ENCODE data around the gene CEP112. TPM values are rescaled to one million over a fixed set of nuclear protein-coding genes. Genes with fewer than 3 reads are reported as not detected.

The CEP112 gene
- total and polyA plus RNA-seq, 2 of the 13 experiments (the other 11 are each of a cell fraction or from before 2014, with no cell fraction given), result 1.2 to 3.4 TPM

DNA sequence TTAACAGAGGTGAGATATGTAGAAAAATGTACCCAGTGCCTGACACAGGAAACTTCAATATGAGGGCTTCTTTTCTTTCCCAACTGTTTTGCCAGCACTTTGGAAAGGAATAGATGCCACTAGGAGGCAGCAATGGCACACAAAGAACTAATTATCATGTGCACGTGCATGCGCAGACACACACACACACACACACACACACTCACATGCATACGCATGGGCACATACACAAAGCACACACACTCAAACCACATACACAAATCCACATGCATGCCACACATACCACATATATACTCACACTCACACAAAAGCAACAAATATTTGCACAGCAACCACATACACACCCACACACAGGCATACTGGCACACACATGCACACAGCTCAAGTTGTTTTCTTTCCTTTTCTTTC, 8.8 kb upstream of the CEP112 start (continued):
- TF ChIP-seq ZNF761 (CRISPR knock-in tag; conservative IDR thresholded peaks at IDR 0.05) (no peak), FLYWCH1 (CRISPR knock-in tag; IDR thresholded peaks at IDR 0.05) (no peak), ZNF781 (CRISPR knock-in tag; IDR thresholded peaks at IDR 0.05; ENCODE audit: borderline replicate concordance, not compliant biosample characterization) (no peak), EHMT2 (IDR thresholded peaks at IDR 0.05; ENCODE audit: borderline replicate concordance, low read depth, low read length) (no peak), NFE2 (CRISPR knock-in tag; IDR thresholded peaks at IDR 0.05) (no peak), ZNF24 (IDR thresholded peaks at IDR 0.05) (no peak), KDM2A (CRISPR knock-in tag; IDR thresholded peaks at IDR 0.05; ENCODE audit: borderline replicate concordance, low read depth) (0 out of 2 replicates have a peak, but pooled peaks have one; percentile 49), CAMTA2 (CRISPR knock-in tag; IDR thresholded peaks at IDR 0.05; ENCODE audit: borderline replicate concordance) (no peak), RBAK (CRISPR knock-in tag; IDR thresholded peaks at IDR 0.05) (no peak), ZNF891 (CRISPR knock-in tag; IDR thresholded peaks at IDR 0.05) (no peak), ZNF138 (CRISPR knock-in tag; IDR thresholded peaks at IDR 0.05; ENCODE audit: low read depth) (no peak), ZNF788 (CRISPR knock-in tag; IDR thresholded peaks at IDR 0.05; ENCODE audit: borderline replicate concordance) (no peak; the same call in 1 of the 2 replicates), PRMT3 (CRISPR knock-in tag; IDR thresholded peaks at IDR 0.05; ENCODE audit: borderline replicate concordance, low read depth) (no peak), ZNF883 (CRISPR knock-in tag; IDR thresholded peaks at IDR 0.05; ENCODE audit: not compliant biosample characterization) (no peak), ZNF407 (CRISPR knock-in tag; IDR thresholded peaks at IDR 0.05; ENCODE audit: not compliant biosample characterization) (no peak), ZNF749 (CRISPR knock-in tag; IDR thresholded peaks at IDR 0.05; ENCODE audit: borderline replicate concordance) (no peak), ZNF335 (CRISPR knock-in tag; IDR thresholded peaks at IDR 0.05) (no peak), ATRX (CRISPR knock-in tag; IDR thresholded peaks at IDR 0.05; ENCODE audit: borderline replicate concordance) (no peak)
- TF ChIP-seq, protein P1, sequence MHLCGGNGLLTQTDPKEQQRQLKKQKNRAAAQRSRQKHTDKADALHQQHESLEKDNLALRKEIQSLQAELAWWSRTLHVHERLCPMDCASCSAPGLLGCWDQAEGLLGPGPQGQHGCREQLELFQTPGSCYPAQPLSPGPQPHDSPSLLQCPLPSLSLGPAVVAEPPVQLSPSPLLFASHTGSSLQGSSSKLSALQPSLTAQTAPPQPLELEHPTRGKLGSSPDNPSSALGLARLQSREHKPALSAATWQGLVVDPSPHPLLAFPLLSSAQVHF (CRISPR knock-in tag; IDR thresholded peaks at IDR 0.05), result no peak
- TF ChIP-seq, protein P2, sequence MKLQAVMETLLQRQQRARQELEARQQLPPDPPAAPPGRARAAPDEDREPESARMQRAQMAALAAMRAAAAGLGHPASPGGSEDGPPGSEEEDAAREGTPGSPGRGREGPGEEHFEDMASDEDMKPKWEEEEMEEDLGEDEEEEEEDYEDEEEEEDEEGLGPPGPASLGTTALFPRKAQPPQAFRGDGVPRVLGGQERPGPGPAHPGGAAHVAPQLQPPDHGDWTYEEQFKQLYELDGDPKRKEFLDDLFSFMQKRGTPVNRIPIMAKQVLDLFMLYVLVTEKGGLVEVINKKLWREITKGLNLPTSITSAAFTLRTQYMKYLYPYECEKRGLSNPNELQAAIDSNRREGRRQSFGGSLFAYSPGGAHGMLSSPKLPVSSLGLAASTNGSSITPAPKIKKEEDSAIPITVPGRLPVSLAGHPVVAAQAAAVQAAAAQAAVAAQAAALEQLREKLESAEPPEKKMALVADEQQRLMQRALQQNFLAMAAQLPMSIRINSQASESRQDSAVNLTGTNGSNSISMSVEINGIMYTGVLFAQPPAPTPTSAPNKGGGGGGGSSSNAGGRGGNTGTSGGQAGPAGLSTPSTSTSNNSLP (IDR thresholded peaks at IDR 0.05; ENCODE audit: low read depth, low read length), result peak; percentile 69; the same call in 1 of the 2 replicates

Measured in HepG2 (cell line).